GM21786 (cell line): Measurements from ENCODE around the gene TENT5A.

ENCODE experiments used
- ATAC-seq: cut with Tn5 transposase; IDR thresholded peaks from one replicate; pipeline ENCODE4 v1.9.1; 2021; ENCODE audit not compliant: unreplicated experiment

The TENT5A gene

GRCh38 chr6:81720427-81720826, 32.1 kb downstream of the TENT5A start:
- no peak for ATAC-seq

GRCh38 chr6:81718126-81718525, 34.4 kb downstream of the TENT5A start:
- no peak for ATAC-seq

GRCh38 chr6:81714684-81715083, 37.8 kb downstream of the TENT5A start:
- no peak for ATAC-seq

- no peak for ATAC-seq
Observed at GRCh38 chr6:81713205-81713604, 39.3 kb downstream of the TENT5A start.

GRCh38 chr6:81708113-81708699, 44.3 kb downstream of the TENT5A start:
- ATAC-seq: no peak

- no peak for ATAC-seq
Observed at GRCh38 chr6:81704700-81705099, 47.8 kb downstream of the TENT5A start.

GRCh38 chr6:81700414-81700813, 52.1 kb downstream of the TENT5A start:
- ATAC-seq: no peak

GRCh38 chr6:81697559-81697958, 54.9 kb downstream of the TENT5A start:
- ATAC-seq: no peak

- peak; percentile 59 for ATAC-seq
Observed at GRCh38 chr6:81696524-81696923, 56.0 kb downstream of the TENT5A start.
